Keratinocyte (primary cell): ENCODE results near the gene GRIK4. TPM values are rescaled to one million over a fixed set of nuclear protein-coding genes. Genes with fewer than 3 reads are reported as not detected.

ENCODE experiments used
- DNase-seq: peaks from one replicate; pipeline ENCODE4 v3.0.0-alpha.2; 2011; ENCODE audit warnings: low read depth, missing footprints, low spot score
- FAIRE-seq: peaks from 2 replicates; lab custom pipeline; 2011; peaks lifted over from hg19 to GRCh38; lab: Jason Lieb, UNC
- H2AFZ ChIP-seq: 2 replicates; pipeline ENCODE4 v1.6.0; 2012; ENCODE audit warnings: low read length, control low read depth, inconsistent platforms; ENCODE audit not compliant: control insufficient read depth
- H3K27ac ChIP-seq: 2 replicates; pipeline ENCODE4 v1.5.1; 2011; ENCODE audit warnings: low read length; ENCODE audit not compliant: control insufficient read depth, insufficient read depth
- H3K27me3 ChIP-seq: 3 replicates; pipeline ENCODE4 v1.6.0; 2011; ENCODE audit warnings: low read length; ENCODE audit not compliant: control insufficient read depth, insufficient read depth; ENCODE audit errors: extremely low read depth
- H3K36me3 ChIP-seq, 2 experiments: 2 replicates in 1 of 2; 3 replicates in 1 of 2; pipeline ENCODE4 v1.5.1; 2011; ENCODE audit warnings: low read length in 2 of 2, mild to moderate bottlenecking in 1 of 2; ENCODE audit not compliant: control insufficient read depth in 2 of 2, insufficient read depth in 2 of 2; ENCODE audit errors: extremely low read depth in 1 of 2
- H3K4me1 ChIP-seq: 3 replicates; pipeline ENCODE4 v1.5.1; 2011; ENCODE audit warnings: low read length; ENCODE audit not compliant: control insufficient read depth, insufficient read depth; ENCODE audit errors: extremely low read depth
- H3K4me2 ChIP-seq: 3 replicates; pipeline ENCODE4 v1.6.0; 2011; ENCODE audit warnings: low read depth, low read length; ENCODE audit not compliant: control insufficient read depth, insufficient read depth; ENCODE audit errors: extremely low read depth
- H3K4me3 ChIP-seq, 3 experiments: fragments of 200-600 bp in 1 of 3; sonication (generic) in 1 of 3; 2 replicates in 2 of 3; 3 replicates in 1 of 3; pipeline ENCODE4 v1.5.1; 2011 to 2016; ENCODE audit warnings: low read length in 3 of 3, mild to moderate bottlenecking in 3 of 3, control low read depth in 2 of 3, inconsistent platforms in 1 of 3, low read depth in 1 of 3, mixed read lengths in 1 of 3, mixed run types in 1 of 3, moderate library complexity in 1 of 3; ENCODE audit not compliant: control insufficient read depth in 2 of 3, insufficient read depth in 2 of 3; ENCODE audit errors: extremely low read depth in 1 of 3
- H3K79me2 ChIP-seq: 2 replicates; pipeline ENCODE4 v1.6.0; 2012; ENCODE audit warnings: low read length; ENCODE audit not compliant: control insufficient read depth, insufficient read depth
- H3K9ac ChIP-seq: 3 replicates; pipeline ENCODE4 v1.6.0; 2011; ENCODE audit warnings: low read length; ENCODE audit not compliant: control insufficient read depth, insufficient read depth; ENCODE audit errors: extremely low read depth
- H3K9me1 ChIP-seq: 3 replicates; pipeline ENCODE4 v1.6.0; 2011; ENCODE audit warnings: low read length; ENCODE audit not compliant: control insufficient read depth, insufficient read depth; ENCODE audit errors: extremely low read depth
- H3K9me3 ChIP-seq: 2 replicates; pipeline ENCODE4 v1.5.1; 2012; ENCODE audit warnings: low read depth, low read length; ENCODE audit not compliant: control insufficient read depth
- H4K20me1 ChIP-seq: 3 replicates; pipeline ENCODE4 v1.6.0; 2011; ENCODE audit warnings: low read length; ENCODE audit not compliant: control insufficient read depth, insufficient read depth; ENCODE audit errors: extremely low read depth
- EZH2 ChIP-seq: IDR thresholded peaks from one replicate; pipeline ENCODE4 v1.6.1; 2012; ENCODE audit warnings: inconsistent platforms, mild to moderate bottlenecking, low read length, moderate library complexity
- dilution Hi-C: fragments of 300-500 bp; cut with MboI; formaldehyde crosslinking; loops from one replicate; pipeline ENCODE4 v1.7.0; 2020; ENCODE audit warnings: low sequenced_read_pairs; ENCODE audit not compliant: extremely low pct_ligation_motif_present
- polyA plus RNA-seq, 5 experiments: library from polyadenylated mRNA; depleted of rRNA in 3 of 5; stranded (reverse) in 3 of 5; stranded (forward) in 1 of 5; unstranded in 1 of 5; fragments of >200 nt; gene quantifications; 1 replicate in 1 of 5; 2 replicates in 3 of 5; 3 replicates in 1 of 5; pipeline versions ENCODE4 v1.2.1 to v1.2.3, GENCODE V29; 2011 to 2012; ENCODE audit warnings: missing spikeins in 2 of 5, low read depth in 1 of 5, low replicate concordance in 1 of 5
- TF ChIP-seq, protein P1 (sequence below), 3 experiments: IDR thresholded peaks in 1 of 3; conservative IDR thresholded peaks in 1 of 3; optimal IDR thresholded peaks in 1 of 3; 2 replicates in 2 of 3; 3 replicates in 1 of 3; pipeline versions ENCODE3 to v1.5.1; 2011; ENCODE audit warnings: low read length in 3 of 3, mild to moderate bottlenecking in 3 of 3, moderate library complexity in 2 of 3, control low read depth in 1 of 3, inconsistent platforms in 1 of 3; ENCODE audit not compliant: insufficient read depth in 2 of 3; ENCODE audit errors: extremely low read depth in 1 of 3

GRIK4 gene
- polyA plus RNA-seq, 1 donor (not counting 4 experiments of a cell fraction or from before 2014, with no cell fraction given), result not detected

DNA sequence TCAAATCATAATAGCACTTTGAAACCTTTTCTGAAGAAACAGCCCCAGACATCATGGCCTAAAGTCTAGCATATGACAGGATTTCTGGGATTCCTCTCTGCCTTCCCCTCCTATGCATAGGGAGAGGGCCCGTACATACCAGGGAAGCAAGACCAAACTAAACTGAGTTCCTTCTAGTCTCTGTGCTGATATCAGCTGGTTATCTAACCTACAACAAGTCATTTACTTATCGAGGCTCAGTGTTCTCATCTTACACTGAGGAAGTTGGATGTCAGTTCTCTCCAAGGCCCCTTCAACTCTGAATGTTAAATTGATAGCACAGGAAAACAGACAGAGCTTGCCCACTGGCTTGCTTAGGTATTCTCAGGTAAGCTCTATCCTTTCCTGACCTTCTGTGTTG is 17.0 kb upstream of the GRIK4 start:
- H3K4me1 ChIP-seq, result no peaks in the 10 kb centered on the region
- FAIRE-seq (peak; percentile 17), DNase-seq (no peak)
- TF ChIP-seq, protein P1, sequence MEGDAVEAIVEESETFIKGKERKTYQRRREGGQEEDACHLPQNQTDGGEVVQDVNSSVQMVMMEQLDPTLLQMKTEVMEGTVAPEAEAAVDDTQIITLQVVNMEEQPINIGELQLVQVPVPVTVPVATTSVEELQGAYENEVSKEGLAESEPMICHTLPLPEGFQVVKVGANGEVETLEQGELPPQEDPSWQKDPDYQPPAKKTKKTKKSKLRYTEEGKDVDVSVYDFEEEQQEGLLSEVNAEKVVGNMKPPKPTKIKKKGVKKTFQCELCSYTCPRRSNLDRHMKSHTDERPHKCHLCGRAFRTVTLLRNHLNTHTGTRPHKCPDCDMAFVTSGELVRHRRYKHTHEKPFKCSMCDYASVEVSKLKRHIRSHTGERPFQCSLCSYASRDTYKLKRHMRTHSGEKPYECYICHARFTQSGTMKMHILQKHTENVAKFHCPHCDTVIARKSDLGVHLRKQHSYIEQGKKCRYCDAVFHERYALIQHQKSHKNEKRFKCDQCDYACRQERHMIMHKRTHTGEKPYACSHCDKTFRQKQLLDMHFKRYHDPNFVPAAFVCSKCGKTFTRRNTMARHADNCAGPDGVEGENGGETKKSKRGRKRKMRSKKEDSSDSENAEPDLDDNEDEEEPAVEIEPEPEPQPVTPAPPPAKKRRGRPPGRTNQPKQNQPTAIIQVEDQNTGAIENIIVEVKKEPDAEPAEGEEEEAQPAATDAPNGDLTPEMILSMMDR (optimal IDR thresholded peaks at IDR 0.05 in 1 of 3, IDR thresholded peaks at IDR 0.05 in 1 of 3, conservative IDR thresholded peaks at IDR 0.05 in 1 of 3; ENCODE audit: extremely low read depth in 1 of 3, insufficient read depth in 2 of 3, low read length in 3 of 3), result no peak
- no peak for TF ChIP-seq EZH2
- dilution Hi-C loops, result no loop called here
- no peaks in the 10 kb centered on the region for H3K9me3 ChIP-seq
- no peak overlapping the region for H3K9ac ChIP-seq
- H3K9me1 ChIP-seq, result no peaks in the 10 kb centered on the region
- no peaks in the 10 kb centered on the region for H4K20me1 ChIP-seq
- H3K79me2 ChIP-seq, result no peaks in the 10 kb centered on the region
- no peak overlapping the region for H2AFZ ChIP-seq
- H3K4me3 ChIP-seq, result no peak overlapping the region
- H3K27me3 ChIP-seq, result no peaks in the 10 kb centered on the region
- H3K4me2 ChIP-seq, result no peak overlapping the region
- H3K27ac ChIP-seq, result no peak overlapping the region
- H3K36me3 ChIP-seq, result peaks cover 0 to 3% of the 10 kb centered on the region in 2 experiments

DNA sequence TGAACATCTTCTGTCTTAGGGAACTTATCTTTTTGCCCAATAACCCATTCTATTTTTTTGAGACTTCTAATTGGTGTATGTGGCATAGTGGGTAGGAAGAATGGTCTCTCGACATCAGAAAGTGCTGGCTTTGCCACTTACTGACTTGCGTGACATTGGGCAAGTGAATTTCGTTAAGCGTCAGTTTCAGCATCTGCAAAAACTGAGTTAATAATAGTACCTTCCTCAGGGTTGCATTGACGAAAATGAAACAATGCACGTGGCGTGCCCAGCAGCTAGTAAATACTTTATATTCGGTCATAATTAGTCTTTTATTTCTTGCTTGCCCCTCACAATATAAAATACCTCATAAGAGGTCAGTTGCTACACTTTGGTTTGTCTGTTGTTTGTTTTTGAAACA is 12.5 kb upstream of the GRIK4 start:
- Histone ChIP-seq H3K27me3 (no peaks in the 10 kb centered on the region), H3K36me3 (no peaks in the 10 kb centered on the region), H3K27ac (no peak overlapping the region), H3K9me3 (no peaks in the 10 kb centered on the region), H3K4me2 (no peak overlapping the region), H3K79me2 (no peaks in the 10 kb centered on the region), H3K4me3 (no peak overlapping the region), H4K20me1 (no peaks in the 10 kb centered on the region), H3K9me1 (no peaks in the 10 kb centered on the region), H3K9ac (no peak overlapping the region), H3K4me1 (no peaks in the 10 kb centered on the region), H2AFZ (no peak overlapping the region)
- DNase-seq (no peak), FAIRE-seq (no peak)
- TF ChIP-seq, protein P1 (optimal IDR thresholded peaks at IDR 0.05 in 1 of 3, IDR thresholded peaks at IDR 0.05 in 1 of 3, conservative IDR thresholded peaks at IDR 0.05 in 1 of 3; ENCODE audit: extremely low read depth in 1 of 3, insufficient read depth in 2 of 3, low read length in 3 of 3), result no peak
- no peak for TF ChIP-seq EZH2
- dilution Hi-C loops, result no loop called here
